SIG-M5 treated with dmso at 0.1 percent for 504 hours (cell line): Measurements from ENCODE around the gene PTK6.
"Not testable (repeated sequence)": the region's sequence is repeated elsewhere in the genome, so short reads cannot be mapped to it uniquely, and the experiment has no call there.

Source experiments
- DNase-seq: peaks from one replicate; lab custom pipeline; 2025; ENCODE audit not compliant: unreplicated experiment; lab: John Stamatoyannopoulos, UW

PTK6 gene

GRCh38 chr20:63559485-63560332 lies 22.5 kb upstream of the PTK6 start:
- not testable (repeated sequence) for DNase-seq

- no peak for DNase-seq
These were observed 21.8 kb upstream of the PTK6 start for GRCh38 chr20:63558804-63559484.

GRCh38 chr20:63557481-63557891 lies 20.3 kb upstream of the PTK6 start:
- DNase-seq = no peak

GRCh38 chr20:63556873-63557478 lies 19.8 kb upstream of the PTK6 start:
- DNase-seq = no peak

GRCh38 chr20:63555661-63556381 lies 18.6 kb upstream of the PTK6 start:
- no peak for DNase-seq

- no peak for DNase-seq
These were observed 17.4 kb upstream of the PTK6 start for GRCh38 chr20:63554361-63555278.

GRCh38 chr20:63553933-63554290 lies 16.7 kb upstream of the PTK6 start, which contains the start of gene FNDC11:
FNDC11 (plus strand) TSS chr20:63554159; CDS start chr20:63555664, 1,505 bp downstream.
- DNase-seq = no peak

GRCh38 chr20:63553251-63553932 lies 16.2 kb upstream of the PTK6 start:
- DNase-seq = peak; percentile 34

GRCh38 chr20:63552481-63553249 lies 15.5 kb upstream of the PTK6 start:
- no peak for DNase-seq

- no peak for DNase-seq
These were observed 13.9 kb upstream of the PTK6 start for GRCh38 chr20:63551068-63551467.

GRCh38 chr20:63549679-63550282 lies 12.6 kb upstream of the PTK6 start:
- DNase-seq = no peak

- DNase-seq = no peak
These were observed 11.8 kb upstream of the PTK6 start for GRCh38 chr20:63549019-63549418.

GRCh38 chr20:63548542-63548941 lies 11.4 kb upstream of the PTK6 start:
- DNase-seq = no peak

- no peak for DNase-seq
These were observed 10.7 kb upstream of the PTK6 start, which contains the start of gene SRMS for GRCh38 chr20:63547725-63548480. SRMS (minus strand) TSS chr20:63547749; CDS start chr20:63547463, 286 bp downstream.

GRCh38 chr20:63546956-63547724 lies 10.0 kb upstream of the PTK6 start:
- DNase-seq = no peak

GRCh38 chr20:63546256-63546955 lies 9.2 kb upstream of the PTK6 start:
- DNase-seq = no peak
